ENCODE data around the gene OTUB2. TPM values are rescaled to one million over a fixed set of nuclear protein-coding genes. Genes with fewer than 3 reads are reported as not detected.

The OTUB2 gene
- total RNA-seq, 1 donor from 2014 or later = 1.9 TPM

GRCh38 chr14:94056579-94057308, 30.6 kb downstream of the OTUB2 start:
- Histone ChIP-seq H3K9me3 (no peaks in the 10 kb centered on the region), H3K4me1 (peaks cover 9% of the 10 kb centered on the region), H3K27ac (no peak overlapping the region), H3K36me3 (peaks cover 99% of the 10 kb centered on the region), H3K4me3 (no peak overlapping the region), H3K27me3 (ENCODE audit: low read depth) (no peaks in the 10 kb centered on the region)
- TF ChIP-seq CTCF (IDR thresholded peaks at IDR 0.05) = no peak
- peak in 1 of 2 donors; percentile 12 for ATAC-seq
- intact Hi-C loops (cut with DNase I) = no loop called here
- no peak for DNase-seq

- peak in 1 of 2 donors; percentile 5 for ATAC-seq
- H3K9me3 ChIP-seq = no peaks in the 10 kb centered on the region
- no peak overlapping the region for H3K4me3 ChIP-seq
- TF ChIP-seq CTCF (IDR thresholded peaks at IDR 0.05) = no peak
- intact Hi-C loops (cut with DNase I) = no loop called here
- DNase-seq = no peak
- no peaks in the 10 kb centered on the region for H3K27me3 ChIP-seq (ENCODE audit: low read depth)
- no peak overlapping the region for H3K27ac ChIP-seq
- peaks cover 9% of the 10 kb centered on the region for H3K4me1 ChIP-seq
- peaks cover 93% of the 10 kb centered on the region for H3K36me3 ChIP-seq
Measured at GRCh38 chr14:94058128-94058673, 32.1 kb downstream of the OTUB2 start.

- H3K4me1 ChIP-seq = peaks cover 9% of the 10 kb centered on the region
- H3K9me3 ChIP-seq = no peaks in the 10 kb centered on the region
- intact Hi-C loops (cut with DNase I) = no loop called here
- H3K4me3 ChIP-seq = no peak overlapping the region
- H3K36me3 ChIP-seq = peaks cover 89% of the 10 kb centered on the region
- no peak overlapping the region for H3K27ac ChIP-seq
- ATAC-seq (peak; percentile 34 to 40), DNase-seq (no peak)
- no peaks in the 10 kb centered on the region for H3K27me3 ChIP-seq (ENCODE audit: low read depth)
- TF ChIP-seq CTCF (IDR thresholded peaks at IDR 0.05) = no peak
Measured at GRCh38 chr14:94058674-94059138, 32.6 kb downstream of the OTUB2 start.

- intact Hi-C loops (cut with DNase I) = no loop called here
- no peak overlapping the region for H3K27ac ChIP-seq
- DNase-seq = no peak
- no peak overlapping the region for H3K4me3 ChIP-seq
- peaks cover 9% of the 10 kb centered on the region for H3K4me1 ChIP-seq
- no peak for TF ChIP-seq CTCF (IDR thresholded peaks at IDR 0.05)
- H3K36me3 ChIP-seq = peaks cover 76% of the 10 kb centered on the region
- H3K27me3 ChIP-seq (ENCODE audit: low read depth) = no peaks in the 10 kb centered on the region
- no peak for ATAC-seq
- H3K9me3 ChIP-seq = no peaks in the 10 kb centered on the region
Measured at GRCh38 chr14:94059998-94060397, 33.9 kb downstream of the OTUB2 start.

GRCh38 chr14:94062344-94062940, 36.3 kb downstream of the OTUB2 start:
- TF ChIP-seq CTCF (IDR thresholded peaks at IDR 0.05) = no peak
- H3K4me1 ChIP-seq = peaks cover 27% of the 10 kb centered on the region
- no peak for ATAC-seq
- H3K27me3 ChIP-seq (ENCODE audit: low read depth) = no peaks in the 10 kb centered on the region
- DNase-seq = no peak
- H3K27ac ChIP-seq = no peak overlapping the region
- H3K4me3 ChIP-seq = no peak overlapping the region
- no peaks in the 10 kb centered on the region for H3K9me3 ChIP-seq
- H3K36me3 ChIP-seq = peaks cover 52% of the 10 kb centered on the region
- intact Hi-C loops (cut with DNase I) = no loop called here

All from lower lobe of right lung (tissue), 2 donors.